Left cardiac atrium (tissue), 4 donors: ENCODE results near the gene CD82. TPM values are rescaled to one million over a fixed set of nuclear protein-coding genes. Genes with fewer than 3 reads are reported as not detected.
"Not testable (repeated sequence)": the region's sequence is repeated elsewhere in the genome, so short reads cannot be mapped to it uniquely, and the experiment has no call there.

ENCODE experiments used
- ATAC-seq, 2 donors: fragments of 200-7000 bp; cut with Tn5 transposase; one replicate each; pipeline ENCODE4 v1.9.1; 2020; ENCODE audit warnings: mild to moderate bottlenecking in 2 of 2, moderate library complexity in 2 of 2
- DNase-seq: peaks from one replicate; pipeline ENCODE4 v3.0.0-alpha.2; 2020
- intact Hi-C, 2 donors: fragments of 100-400 bp; cut with DNase I; formaldehyde crosslinking; loops; one replicate each; pipeline versions ENCODE4 v1.14.1 to v1.15.1; 2022 to 2023
- total RNA-seq, 2 donors: library from RNA; stranded (reverse); fragmentation: NEBNext Ultra II Directional; extraction: Animal tissue kit (Norgen Biotek cat#: 25700); gene quantifications; one replicate each; pipeline ENCODE4 v1.2.1, GENCODE V29; 2021
- donor health status: DM: no; HTN: yes; CAD: no.
- donor health status: DM: no; HTN: yes; CAD: no; lungs with severe emphysema.
- donor health status: DM: yes; HTN: yes; CAD: no.
- donor health status: Dilated cardiomyopathy.

The CD82 gene
- total RNA-seq, 2 donors from 2014 or later, result 22.0 to 35.3 TPM

DNA sequence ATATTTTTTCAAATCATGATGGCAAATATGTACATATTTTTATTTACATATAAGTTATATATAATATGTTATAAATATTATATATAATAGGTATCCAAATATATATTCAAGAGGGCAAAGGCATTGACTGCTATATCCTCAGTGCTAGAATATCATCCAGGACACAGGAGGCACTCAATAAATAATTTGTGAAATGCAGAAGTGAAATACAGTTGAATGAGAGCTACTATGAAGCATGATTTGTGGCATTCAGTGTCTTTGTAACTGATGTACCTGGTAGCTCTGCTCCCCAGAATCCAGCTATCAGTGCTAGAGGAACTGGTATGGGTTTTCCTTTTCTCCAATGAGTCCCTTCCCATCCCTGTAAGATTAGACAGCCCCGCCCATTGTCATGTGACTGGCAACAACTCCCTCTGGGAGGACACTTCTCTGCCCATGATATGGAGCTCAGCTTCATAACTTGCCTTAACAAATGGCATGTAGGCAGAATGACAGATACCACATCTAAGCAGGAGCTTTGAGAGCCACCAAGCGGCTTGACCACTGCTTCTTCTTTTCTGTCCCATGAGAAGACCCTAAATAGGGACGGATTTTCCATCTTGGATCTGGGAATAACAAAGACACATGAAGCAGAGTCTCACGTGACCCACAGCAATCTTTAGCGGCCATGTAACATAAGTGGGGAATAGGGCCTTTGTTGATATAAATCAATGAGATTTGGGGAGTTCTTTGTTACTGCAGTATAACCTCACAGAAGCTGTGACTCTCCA is 10.2 kb upstream of the CD82 start:
- intact Hi-C loops, result loop anchor here in 1 of 2 donors (2.0 kb wide), 1 partner anchor 62 kb away; no protein-coding TSS in a partner anchor
- DNase-seq (no peak), ATAC-seq (no peak)

DNA sequence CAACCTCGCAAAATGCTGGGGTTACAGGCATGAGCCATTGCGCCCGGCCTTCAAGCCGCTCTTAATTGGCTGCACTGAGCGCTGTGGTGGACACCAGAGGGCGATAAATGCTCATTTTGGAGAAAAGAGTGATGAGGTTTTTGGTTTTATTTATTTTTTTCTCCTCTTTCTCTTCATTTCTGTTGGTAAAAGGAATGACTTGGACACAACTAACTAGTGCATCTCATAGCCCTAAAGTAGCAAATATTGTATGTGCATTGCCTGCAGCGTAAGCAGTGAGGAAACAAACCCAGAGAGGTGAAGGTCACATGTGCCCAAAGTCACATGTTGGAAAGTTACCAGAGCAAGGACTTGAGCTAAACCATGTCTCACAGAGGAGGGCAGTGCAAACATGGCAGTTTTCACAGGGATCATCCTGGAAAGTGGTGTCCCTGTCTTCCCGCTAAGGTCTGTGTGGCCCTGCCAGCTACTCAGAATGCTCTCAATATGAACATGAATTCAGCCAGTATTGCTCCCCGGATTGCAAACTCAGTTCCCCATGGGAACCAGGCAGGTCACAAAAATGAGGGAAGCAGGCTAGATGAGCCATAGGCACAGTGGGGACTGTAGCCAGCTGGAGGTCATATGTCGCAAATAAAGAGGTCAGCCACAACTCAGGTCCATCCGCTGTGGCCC is 8.6 kb upstream of the CD82 start:
- ATAC-seq (peak; percentile 79 to 87), DNase-seq (peak; percentile 71)

DNA sequence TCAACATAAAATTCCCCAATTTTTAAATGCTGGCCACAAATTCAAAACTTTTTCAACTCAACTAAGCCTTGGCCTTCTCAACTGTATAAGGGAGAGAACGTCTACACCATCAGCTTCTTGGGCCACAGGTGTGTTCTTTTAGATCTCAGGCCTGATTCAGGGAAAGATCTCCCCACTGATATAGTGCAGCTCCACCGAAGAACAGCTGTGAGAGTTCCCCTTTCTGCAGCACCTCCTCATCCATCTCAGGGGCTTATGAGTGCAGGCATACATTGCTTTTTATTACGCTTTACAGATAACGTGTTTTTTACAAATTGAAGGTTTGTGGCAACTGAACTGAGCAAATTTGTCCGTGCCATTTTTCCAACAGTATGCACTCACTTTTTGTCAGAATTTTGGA is 8.0 kb upstream of the CD82 start:
- ATAC-seq (no peak), DNase-seq (no peak)
- intact Hi-C loops, result no loop called here

More for the DNA sequence above, 8.6 kb upstream of the CD82 start:
- intact Hi-C loops, result loop anchor here in 1 of 2 donors (1.0 kb wide), 1 partner anchor 59 kb away; no protein-coding TSS in a partner anchor

DNA sequence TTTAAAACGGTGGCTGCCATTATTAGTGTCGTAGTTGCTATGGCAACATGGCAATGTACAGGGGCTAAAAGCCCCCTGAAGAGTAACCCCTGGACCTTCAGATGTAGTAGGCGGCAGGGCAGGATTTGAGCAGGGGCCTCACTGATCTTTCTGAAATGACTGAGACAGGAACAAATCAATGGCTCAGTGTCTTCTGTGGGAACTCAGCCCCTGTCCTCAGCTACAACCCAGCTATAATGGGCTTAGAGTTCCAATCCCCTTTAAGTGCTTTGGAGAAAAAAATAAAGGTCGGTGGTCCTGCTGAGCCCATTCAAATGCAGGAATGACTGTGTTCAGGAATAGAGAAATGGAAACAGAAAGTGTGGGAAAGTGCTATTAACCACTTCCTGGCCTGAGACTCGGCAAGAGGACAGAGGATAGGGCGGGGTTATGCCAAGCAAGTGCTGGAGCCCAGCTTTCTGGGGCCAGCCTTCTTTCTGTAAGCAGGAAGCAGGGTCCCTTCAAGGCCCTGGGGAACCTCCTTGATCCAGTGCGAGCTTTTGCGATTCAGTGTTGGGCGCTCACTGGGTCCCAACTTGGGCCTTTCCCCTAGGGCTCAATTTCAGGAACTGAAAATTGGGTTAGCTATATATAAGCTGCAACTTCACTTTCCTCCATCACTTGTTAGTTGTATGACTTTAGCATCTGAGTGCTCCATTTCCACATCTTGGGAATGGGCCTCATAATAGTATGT is 6.1 kb upstream of the CD82 start:
- DNase-seq, result no peak
- ATAC-seq, result no peak
- intact Hi-C loops, result no loop called here

DNA sequence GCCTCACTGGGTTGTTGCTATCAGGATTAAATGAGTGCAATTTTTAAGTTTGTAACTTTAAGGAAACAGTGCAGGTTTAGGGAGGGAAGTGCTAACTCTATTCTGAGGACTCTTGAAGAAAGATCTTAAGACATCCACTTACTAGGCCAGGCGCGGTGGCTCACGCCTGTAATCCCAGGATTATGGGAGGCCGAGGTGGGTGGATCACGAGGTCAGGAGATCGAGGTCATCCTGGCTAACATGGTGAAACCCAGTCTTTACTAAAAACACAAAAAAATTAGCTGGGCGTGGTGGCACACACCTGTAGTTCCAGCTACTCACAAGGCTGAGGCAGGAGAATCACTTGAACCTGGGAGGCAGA is 5.5 kb upstream of the CD82 start:
- not testable (repeated sequence) for ATAC-seq, DNase-seq
- intact Hi-C loops, result loop anchor here (2.0 to 10.0 kb wide), 3 partner anchors 51 to 355 kb away; no protein-coding TSS in a partner anchor

DNA sequence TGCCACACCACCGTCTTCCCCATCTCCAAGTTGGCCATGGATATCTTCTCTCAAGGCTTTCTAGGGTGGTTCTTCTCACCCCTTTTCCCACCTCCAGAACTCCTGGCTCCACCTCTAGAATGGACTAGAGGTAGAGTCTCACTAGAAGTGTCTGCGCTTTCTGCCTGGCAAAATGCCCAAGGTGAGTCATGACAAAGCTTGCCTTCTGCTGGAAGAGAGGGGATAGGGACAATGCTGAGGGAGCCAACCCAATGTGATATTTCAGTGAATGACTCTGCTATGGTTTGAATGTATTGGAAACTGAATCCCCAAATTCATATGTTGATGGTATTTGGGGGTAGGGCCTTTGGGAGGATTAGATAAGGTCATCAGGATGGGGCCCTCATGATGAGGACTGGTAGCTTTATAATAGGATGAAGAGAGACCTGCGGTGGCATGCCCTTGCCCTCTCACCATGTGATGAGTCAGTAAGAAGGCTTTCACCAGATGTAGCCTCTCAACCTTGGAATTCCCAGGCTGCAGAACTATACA is 4.1 kb upstream of the CD82 start:
- no peak for DNase-seq
- intact Hi-C loops, result loop anchor here (2.0 to 10.0 kb wide), 3 partner anchors 49 to 353 kb away; no protein-coding TSS in a partner anchor
- ATAC-seq, result no peak

DNA sequence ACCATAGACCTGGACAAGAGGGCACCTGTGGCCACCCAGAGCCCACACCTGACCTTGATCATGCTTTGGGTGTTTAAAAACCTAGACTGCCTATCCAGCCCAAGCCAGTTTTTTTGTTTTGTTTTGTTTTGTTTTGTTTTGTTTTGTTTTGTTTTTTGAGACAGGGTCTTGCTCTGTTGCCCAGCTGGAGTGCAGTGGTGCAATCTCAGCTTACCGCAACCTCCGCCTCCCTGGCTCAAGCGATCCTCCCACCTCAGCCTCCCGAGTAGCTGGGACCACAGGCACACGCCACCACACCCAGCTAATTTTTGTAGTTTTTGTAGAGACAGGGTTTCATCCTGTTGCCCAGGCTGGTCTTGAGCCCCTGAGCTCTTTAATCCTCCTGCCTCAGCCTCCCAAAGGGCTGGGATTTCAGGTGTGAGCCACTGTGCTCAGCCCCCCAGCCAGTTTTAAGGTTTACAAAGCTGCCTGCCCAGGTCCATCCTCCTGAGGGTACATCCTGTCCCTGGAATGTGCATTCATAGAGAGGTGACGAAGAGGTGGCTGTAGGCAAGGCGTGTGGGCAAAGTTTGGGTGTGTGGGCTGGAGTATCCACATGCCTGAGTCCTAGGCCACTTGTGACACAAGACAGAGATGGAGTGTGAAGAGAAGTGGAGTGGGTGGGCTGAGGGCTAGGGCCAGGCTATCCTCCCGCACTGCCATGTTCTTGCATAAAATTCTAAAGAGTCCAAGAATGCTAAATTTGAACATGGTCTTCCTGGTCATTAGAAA is 3.3 kb upstream of the CD82 start:
- intact Hi-C loops, result loop anchor here (2.0 to 10.0 kb wide), 3 partner anchors 49 to 353 kb away; no protein-coding TSS in a partner anchor
- ATAC-seq (no peak), DNase-seq (no peak)

DNA sequence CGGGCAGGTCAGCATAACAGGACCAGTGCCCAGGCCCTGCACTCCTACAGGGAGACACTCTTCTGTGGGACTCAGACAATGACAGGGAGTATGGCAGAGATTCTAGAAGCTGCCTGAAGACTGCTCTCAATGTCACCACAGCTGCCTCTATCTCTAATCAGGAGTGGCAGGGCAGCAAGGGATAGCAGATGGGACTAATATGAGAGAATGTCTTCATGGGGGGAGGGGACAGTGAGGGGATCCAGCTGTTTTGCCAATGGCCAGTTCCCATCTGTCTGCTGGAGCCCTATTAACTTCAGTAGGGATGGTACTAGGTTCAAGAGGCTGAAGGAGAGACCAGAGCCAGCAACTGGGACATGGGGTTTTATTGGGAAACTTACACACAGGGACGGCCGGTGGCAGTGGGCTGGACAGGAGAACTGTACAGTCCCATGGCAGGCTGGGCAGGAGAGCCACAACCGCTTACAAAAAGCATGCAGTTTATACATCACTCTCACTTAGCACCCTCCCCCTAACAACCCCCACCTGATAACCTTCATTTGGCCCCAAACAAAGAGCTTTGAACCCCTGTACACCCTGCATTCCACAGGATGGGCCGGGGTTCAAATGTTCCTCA is 2.5 kb upstream of the CD82 start:
- ATAC-seq, result no peak
- no peak for DNase-seq
- intact Hi-C loops, result loop anchor here (5.0 to 10.0 kb wide), 2 partner anchors 349 to 352 kb away; no protein-coding TSS in a partner anchor

DNA sequence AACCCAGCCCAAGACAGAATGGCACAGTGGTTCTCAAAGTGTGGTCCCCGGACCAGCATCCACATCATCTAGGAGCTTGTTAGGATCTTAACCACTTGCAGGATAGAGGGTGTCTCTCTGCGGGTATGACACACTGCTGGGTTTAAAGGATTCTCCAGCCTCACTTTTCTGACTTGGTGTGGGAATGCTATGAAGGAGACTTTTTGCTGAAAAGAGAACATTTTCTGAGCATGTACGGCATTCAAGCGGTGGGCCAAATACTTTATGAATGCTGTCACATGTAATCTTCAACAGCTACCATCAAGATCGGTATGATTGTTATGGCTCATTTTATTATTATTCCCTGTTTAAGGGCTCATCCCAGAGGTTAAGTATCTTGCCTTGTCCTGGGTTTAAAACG is 1.8 kb upstream of the CD82 start:
- ATAC-seq (no peak), DNase-seq (no peak)
- intact Hi-C loops, result loop anchor here (5.0 to 10.0 kb wide), 2 partner anchors 349 to 351 kb away; no protein-coding TSS in a partner anchor

DNA sequence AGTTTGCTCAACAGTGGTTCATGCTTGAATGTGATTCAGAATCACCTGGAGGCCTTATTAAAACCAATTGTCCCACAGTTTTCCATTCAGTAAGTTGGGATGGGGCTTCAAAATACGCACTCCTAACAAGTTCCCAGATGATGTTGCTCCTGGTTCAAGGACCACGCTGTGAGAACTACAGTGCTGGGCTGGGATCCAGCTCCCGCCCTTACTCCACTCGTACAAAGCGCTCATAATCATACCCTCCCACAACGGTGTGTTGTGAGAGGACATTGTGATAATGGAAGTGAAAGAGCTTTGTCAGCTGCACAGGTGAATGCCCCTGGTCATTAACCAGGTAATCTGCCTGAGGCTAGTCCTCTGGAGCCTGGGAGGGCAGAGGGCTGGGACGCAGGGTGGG is 1.3 kb upstream of the CD82 start:
- no peak for ATAC-seq
- DNase-seq, result no peak
- intact Hi-C loops, result loop anchor here (5.0 to 10.0 kb wide), 2 partner anchors 348 to 351 kb away; no protein-coding TSS in a partner anchor

DNA sequence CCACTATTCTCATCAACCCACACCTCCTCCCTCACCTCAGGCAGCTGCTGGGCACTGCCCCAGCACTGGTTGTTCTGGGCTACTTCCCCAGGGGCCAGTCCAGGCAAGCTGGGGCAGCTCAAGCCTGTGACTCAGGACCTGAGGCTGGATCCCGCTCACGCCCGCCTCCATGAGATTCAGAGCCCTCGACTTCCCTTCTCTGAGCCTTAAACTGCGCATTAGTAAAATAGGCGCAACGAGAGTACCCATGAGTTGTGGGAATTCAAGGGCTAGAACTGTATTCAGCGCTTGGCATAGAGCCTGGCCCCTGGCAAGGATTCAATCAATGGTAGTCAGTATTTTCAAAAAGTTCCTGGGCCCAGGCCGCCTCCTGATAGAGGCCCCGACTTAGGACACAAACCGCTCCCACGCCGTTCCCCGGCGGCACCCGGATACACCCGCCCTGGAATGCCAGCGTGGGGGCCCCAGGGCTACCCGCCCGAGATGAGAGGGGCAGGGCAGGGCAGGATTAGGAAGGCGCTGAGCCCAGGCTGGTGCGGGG is 723 bp upstream of the CD82 start:
- DNase-seq (peak; percentile 88), ATAC-seq (peak; percentile 52 to 72)
- intact Hi-C loops, result loop anchor here (5.0 to 10.0 kb wide), 2 partner anchors 348 to 350 kb away; no protein-coding TSS in a partner anchor

DNA sequence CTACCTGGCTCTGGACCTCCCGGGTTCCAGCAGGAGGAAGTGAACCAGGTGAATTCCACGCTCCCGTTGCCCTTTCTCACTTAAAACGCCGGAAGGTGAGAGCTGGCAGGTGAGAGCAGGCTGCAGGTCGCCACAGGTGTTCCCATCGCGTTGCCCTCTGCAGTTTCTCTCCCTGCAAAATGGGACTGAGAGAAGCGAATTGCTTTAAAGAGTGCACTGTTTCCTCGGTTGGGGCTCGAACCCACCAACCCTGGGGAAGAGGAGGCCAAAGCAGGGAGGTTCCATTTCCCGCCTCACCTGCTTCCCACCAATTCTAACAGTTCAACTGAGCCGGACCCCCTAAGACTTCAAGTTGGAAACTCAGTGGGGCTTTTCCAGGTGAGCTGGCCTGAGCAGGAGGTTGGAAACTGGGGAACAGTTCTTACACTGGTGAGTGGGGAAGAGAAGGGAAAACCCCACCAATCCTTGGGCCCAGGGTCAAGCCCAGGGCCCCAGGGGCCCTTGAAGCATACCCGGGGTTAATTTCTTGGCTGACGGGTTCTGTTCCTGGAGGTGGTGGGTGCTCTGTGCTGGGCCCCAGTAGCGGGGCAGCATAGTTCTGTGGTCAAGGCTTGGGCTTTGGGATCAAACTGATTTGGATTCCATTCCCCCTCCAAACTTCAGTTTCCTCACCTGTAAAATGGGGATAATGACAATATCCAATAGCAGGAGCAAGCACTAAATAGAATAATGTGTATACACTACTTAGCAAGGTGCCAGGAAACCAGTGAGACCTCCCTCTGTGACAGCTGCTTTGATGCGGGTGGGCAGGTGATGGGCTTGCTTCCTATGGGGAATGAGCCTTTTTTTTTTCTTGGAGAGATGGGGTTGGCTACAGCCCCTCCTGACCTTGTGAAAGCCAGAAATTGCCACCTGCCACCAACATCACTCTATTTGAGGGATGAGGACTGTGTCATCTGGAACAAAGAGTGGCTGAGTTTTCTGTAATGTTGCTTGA is 788 bp downstream of the CD82 start:
- DNase-seq (no peak), ATAC-seq (no peak)
- intact Hi-C loops, result loop anchor here in 1 of 2 donors (10.0 kb wide), 1 partner anchor 349 kb away; no protein-coding TSS in a partner anchor

DNA sequence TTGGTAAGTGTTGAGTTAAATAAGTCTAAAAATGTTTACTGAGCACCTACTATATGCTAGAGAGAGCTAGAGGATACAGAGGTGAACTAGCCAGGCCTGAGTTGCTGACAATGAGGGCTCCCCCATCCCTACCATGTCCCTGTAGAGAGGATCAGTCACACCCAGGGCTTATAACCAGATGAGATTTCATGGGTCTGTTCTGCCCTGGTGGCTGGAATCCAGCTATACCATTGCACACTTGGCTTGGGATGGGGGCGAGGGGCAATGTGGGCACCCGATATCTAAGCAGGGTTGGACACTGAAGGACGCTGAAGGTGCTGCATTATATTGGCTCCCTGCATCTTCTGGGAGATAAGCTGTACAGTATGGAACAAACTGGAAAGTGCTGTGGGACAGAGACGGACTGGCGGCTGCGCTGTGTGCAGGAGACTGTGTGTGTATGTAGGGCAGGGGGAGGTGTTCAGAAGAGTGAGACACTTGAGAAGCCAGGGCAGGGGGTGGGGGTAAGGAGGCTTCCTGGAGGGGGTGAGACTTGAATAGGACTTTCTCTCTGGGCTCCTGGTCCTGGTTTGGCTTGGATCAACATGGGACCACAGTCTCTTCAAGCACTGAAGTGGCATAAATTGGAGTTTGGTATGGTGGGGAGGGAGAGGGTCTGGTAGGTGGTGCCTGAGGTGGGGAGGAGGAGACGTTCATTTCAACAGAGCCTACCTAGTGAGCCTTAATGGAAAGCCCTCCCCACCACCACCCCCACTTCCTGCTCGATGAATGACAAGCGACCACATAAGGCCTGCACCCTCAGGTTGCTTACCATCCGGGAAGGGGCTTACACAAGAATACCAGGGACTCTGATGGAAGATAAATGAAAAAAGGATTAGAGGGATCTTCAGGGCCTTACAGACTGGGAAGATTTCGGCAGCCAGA is 1.8 kb downstream of the CD82 start:
- ATAC-seq (no peak), DNase-seq (no peak)
- intact Hi-C loops, result loop anchor here in 1 of 2 donors (10.0 kb wide), 1 partner anchor 348 kb away; no protein-coding TSS in a partner anchor

DNA sequence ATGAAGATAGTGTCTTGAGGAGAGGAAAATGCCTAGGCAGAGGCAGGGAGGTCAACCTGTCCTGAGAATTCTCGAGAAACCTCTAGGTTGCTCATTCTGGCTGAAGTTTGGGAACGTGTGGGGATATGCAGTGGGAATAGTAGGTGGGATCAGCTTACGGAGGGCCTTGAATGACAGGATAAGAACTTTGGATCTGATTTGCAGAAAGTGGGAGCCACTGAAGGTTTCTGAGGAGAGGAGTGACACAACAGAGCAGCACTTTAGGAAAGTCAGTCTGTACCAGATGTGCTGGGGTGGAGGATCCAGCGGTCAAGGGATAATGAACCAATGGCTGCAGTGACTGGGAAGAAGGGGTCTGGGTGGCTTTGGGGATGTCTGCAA is 2.4 kb downstream of the CD82 start:
- ATAC-seq (no peak), DNase-seq (no peak)
- intact Hi-C loops, result loop anchor here in 1 of 2 donors (10.0 kb wide), 1 partner anchor 347 kb away; no protein-coding TSS in a partner anchor

DNA sequence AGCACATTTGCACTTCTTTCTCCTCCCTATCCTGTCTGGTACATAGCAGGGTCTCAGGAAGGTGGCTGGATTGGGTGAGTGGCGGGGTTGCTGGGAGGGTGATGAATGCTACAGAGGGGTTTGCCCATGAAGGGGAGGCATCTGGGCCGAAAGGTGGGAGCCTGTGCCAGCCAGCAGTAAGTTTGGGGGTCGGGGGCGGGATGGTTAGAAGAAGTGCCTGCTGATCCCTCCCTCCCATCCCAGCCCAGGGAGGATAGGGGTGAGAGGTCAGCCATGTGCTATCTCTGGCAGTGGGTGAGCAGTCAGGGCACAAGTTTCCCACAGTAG is 2.8 kb downstream of the CD82 start:
- ATAC-seq (no peak), DNase-seq (no peak)
- intact Hi-C loops, result loop anchor here in 1 of 2 donors (10.0 kb wide), 1 partner anchor 347 kb away; no protein-coding TSS in a partner anchor
